GM21423 (cell line): ENCODE data around the gene ENO2.

Experiments
- ATAC-seq: cut with Tn5 transposase; IDR thresholded peaks from one replicate; pipeline ENCODE4 v1.9.1; 2021; ENCODE audit warnings: mild to moderate bottlenecking, moderate library complexity; ENCODE audit not compliant: unreplicated experiment

The ENO2 gene

DNA sequence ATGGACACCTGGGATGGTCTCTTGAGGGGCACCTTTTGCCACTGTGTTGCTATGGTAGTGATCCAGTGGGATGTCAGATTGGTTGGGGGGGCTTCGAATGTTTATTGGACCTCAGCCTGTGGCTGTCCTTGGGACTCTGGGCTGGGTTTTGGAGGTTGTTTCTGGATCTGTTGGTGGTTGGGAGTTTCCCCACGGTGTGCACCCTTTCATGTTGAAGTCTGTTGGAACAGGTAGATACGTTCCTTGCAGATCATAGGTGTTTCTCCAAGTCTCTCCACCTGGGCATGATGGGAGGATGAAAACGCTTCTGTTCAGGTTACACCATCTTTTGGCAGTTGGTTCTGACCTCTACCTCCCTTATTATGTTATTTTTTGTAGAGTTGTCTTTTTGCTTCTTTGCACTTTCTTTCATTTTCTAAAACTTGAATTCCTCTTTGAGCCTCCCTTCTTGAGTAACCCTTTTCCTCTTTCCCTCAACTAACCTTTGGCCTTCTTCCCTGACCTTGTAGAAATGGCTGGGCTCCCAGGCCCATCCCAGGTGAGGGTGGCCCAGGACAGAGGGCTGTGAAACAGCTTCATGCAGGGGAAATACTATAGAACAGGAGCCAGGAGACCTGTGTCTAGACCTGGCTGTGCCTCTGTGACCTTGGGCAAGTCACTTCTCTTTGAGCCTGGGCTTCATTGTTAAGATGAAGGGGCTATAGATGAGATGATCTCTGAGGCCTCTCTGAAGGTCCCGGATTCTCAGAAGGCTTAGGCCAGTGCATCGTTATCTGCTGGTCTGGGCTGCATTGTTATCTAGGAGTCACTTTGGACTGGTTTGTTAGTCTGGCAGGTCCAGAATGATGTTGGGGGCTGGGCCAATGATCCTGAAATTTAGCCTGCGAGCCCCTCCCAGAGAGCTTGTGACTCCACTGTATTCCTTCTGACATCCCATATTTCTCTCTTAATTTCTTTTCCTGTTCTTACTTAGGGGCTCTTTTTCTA lies 15.4 kb downstream of the ENO2 start:
- ATAC-seq, result no peak

DNA sequence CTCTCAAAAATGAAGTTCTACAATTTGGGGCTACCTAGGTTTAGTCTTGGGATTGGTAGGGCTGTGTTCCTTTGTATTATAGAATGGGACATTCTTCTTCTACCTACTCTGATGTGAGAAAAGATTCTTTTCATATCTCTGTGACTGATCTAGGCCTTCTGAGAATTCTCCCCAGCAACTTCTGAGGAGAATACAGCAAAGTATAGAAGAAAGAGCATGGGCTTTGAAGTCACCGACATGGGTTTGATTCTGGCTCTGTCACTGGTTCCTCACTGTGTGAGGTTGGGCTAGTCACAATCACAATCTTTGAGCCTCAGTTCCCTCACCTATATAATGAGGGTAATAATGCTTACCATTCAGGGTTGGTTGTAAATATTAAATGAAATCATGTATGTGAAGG lies 18.4 kb downstream of the ENO2 start:
- no peak for ATAC-seq

DNA sequence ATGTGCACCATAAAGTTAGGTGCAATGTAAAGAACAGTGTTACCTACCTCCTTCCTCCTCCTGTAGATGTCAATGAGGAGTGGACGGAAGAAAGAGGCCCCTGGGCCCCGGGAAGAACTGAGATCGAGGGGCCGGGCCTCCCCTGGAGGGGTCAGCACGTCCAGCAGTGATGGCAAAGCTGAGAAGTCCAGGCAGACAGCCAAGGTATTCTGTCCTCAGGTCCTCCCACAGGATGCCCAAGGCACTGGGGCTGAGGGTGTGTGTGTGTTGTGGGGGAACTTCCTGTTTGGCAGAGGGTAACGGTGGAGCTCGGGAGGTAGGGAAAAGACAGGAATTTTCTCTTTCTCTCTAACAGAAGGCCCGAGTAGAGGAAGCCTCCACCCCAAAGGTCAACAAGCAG lies 19.7 kb downstream of the ENO2 start:
- ATAC-seq, result no peak

DNA sequence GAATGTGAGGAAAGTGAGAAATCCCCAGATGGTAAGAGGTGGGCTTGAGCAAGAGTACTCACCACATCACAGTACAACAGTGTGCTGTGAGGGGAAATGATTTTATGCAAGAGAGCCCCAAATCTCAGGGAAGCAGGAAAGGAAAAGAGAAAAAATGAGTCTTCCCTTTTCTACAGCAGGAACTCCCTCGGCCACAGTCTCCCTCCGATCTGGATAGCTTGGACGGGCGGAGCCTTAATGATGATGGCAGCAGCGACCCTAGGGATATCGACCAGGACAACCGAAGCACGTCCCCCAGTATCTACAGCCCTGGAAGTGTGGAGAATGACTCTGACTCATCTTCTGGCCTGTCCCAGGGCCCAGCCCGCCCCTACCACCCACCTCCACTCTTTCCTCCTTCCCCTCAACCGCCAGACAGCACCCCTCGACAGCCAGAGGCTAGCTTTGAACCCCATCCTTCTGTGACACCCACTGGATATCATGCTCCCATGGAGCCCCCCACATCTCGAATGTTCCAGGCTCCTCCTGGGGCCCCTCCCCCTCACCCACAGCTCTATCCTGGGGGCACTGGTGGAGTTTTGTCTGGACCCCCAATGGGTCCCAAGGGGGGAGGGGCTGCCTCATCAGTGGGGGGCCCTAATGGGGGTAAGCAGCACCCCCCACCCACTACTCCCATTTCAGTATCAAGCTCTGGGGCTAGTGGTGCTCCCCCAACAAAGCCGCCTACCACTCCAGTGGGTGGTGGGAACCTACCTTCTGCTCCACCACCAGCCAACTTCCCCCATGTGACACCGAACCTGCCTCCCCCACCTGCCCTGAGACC lies 21.2 kb downstream of the ENO2 start:
- no peak for ATAC-seq

DNA sequence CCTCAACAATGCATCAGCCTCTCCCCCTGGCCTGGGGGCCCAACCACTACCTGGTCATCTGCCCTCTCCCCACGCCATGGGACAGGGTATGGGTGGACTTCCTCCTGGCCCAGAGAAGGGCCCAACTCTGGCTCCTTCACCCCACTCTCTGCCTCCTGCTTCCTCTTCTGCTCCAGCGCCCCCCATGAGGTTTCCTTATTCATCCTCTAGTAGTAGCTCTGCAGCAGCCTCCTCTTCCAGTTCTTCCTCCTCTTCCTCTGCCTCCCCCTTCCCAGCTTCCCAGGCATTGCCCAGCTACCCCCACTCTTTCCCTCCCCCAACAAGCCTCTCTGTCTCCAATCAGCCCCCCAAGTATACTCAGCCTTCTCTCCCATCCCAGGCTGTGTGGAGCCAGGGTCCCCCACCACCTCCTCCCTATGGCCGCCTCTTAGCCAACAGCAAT lies 21.8 kb downstream of the ENO2 start:
- ATAC-seq, result no peak

DNA sequence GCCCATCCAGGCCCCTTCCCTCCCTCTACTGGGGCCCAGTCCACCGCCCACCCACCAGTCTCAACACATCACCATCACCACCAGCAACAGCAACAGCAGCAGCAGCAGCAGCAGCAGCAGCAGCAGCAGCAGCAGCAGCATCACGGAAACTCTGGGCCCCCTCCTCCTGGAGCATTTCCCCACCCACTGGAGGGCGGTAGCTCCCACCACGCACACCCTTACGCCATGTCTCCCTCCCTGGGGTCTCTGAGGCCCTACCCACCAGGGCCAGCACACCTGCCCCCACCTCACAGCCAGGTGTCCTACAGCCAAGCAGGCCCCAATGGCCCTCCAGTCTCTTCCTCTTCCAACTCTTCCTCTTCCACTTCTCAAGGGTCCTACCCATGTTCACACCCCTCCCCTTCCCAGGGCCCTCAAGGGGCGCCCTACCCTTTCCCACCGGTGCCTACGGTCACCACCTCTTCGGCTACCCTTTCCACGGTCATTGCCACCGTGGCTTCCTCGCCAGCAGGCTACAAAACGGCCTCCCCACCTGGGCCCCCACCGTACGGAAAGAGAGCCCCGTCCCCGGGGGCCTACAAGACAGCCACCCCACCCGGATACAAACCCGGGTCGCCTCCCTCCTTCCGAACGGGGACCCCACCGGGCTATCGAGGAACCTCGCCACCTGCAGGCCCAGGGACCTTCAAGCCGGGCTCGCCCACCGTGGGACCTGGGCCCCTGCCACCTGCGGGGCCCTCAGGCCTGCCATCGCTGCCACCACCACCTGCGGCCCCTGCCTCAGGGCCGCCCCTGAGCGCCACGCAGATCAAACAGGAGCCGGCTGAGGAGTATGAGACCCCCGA lies 22.5 kb downstream of the ENO2 start:
- ATAC-seq, result no peak

DNA sequence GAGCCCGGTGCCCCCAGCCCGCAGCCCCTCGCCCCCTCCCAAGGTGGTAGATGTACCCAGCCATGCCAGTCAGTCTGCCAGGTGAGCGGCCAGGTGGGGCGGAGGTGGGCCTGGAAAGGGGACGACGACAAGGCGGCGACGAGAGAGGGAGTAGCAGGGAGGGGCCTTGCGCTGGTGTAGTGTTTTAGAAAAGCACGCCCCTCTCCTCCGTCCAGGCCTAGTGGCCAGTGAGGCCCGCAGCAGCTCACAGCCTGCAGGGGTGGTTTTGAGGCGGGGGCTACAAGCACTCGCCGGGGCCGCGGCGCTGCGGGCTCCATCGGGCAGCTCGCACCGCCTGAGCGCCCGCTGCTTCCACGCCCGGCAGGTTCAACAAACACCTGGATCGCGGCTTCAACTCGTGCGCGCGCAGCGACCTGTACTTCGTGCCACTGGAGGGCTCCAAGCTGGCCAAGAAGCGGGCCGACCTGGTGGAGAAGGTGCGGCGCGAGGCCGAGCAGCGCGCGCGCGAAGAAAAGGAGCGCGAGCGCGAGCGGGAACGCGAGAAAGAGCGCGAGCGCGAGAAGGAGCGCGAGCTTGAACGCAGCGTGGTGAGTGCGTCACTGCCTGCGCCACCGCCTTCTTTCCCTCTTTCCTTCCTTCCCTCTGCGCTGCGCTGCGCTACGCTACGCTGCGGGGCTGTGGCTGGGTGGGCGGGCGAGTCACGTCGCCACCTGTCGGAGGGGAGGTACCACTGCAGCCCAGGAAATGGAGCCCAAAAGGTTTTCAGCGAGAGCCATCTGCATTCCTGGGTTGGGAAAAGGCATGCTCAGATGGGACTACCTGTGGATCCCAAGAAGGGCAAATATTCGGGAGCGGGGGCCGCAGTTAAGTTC lies 23.3 kb downstream of the ENO2 start:
- peak; percentile 90 for ATAC-seq

DNA sequence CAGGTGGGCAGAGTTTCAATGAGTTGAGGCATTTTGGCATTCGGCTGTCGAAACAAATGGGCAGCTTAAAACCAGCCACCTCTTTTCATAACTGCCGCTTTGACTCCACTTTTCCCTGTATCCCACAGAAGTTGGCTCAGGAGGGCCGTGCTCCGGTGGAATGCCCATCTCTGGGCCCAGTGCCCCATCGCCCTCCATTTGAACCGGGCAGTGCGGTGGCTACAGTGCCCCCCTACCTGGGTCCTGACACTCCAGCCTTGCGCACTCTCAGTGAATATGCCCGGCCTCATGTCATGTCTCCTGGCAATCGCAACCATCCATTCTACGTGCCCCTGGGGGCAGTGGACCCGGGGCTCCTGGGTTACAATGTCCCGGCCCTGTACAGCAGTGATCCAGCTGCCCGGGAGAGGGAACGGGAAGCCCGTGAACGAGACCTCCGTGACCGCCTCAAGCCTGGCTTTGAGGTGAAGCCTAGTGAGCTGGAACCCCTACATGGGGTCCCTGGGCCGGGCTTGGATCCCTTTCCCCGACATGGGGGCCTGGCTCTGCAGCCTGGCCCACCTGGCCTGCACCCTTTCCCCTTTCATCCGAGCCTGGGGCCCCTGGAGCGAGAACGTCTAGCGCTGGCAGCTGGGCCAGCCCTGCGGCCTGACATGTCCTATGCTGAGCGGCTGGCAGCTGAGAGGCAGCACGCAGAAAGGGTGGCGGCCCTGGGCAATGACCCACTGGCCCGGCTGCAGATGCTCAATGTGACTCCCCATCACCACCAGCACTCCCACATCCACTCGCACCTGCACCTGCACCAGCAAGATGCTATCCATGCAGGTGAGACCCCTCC lies 24.2 kb downstream of the ENO2 start:
- no peak for ATAC-seq

DNA sequence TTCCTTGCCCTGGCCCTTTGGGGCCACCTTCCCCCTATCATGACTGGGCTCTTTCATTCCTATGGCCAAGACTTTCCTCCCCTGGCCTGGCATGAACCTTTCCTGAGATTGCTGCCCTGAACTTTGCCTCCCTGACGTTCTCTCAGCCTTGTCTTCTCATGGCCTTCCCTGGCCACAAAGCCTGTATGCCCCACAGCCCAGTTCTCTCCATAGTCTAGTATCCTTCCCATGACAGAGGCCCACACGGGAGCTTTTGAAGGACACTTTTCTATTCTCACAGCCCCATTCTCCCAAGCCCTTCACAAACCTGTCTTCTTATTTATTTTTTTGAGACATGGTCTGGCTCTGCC lies 24.8 kb downstream of the ENO2 start:
- ATAC-seq, result no peak

DNA sequence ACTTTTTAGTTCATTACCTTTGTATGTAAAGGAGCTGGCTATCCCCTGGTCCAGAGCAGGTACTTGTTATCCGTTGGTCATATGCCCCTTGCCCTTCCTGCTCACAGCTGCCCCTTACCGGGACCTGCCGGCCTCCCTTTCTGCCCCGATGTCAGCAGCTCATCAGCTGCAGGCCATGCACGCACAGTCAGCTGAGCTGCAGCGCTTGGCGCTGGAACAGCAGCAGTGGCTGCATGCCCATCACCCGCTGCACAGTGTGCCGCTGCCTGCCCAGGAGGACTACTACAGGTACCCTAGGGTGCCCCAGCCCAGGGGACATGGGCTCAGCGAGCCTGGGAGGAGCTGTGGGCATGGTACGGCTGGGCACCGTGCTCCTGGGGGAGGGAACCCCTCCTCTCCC lies 26.9 kb downstream of the ENO2 start:
- ATAC-seq, result no peak

DNA sequence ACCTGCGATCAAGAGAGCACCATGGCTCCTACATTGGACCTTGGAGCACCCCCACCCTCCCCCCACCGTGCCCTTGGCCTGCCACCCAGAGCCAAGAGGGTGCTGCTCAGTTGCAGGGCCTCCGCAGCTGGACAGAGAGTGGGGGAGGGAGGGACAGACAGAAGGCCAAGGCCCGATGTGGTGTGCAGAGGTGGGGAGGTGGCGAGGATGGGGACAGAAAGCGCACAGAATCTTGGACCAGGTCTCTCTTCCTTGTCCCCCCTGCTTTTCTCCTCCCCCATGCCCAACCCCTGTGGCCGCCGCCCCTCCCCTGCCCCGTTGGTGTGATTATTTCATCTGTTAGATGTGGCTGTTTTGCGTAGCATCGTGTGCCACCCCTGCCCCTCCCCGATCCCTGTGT lies 27.4 kb downstream of the ENO2 start:
- no peak for ATAC-seq

DNA sequence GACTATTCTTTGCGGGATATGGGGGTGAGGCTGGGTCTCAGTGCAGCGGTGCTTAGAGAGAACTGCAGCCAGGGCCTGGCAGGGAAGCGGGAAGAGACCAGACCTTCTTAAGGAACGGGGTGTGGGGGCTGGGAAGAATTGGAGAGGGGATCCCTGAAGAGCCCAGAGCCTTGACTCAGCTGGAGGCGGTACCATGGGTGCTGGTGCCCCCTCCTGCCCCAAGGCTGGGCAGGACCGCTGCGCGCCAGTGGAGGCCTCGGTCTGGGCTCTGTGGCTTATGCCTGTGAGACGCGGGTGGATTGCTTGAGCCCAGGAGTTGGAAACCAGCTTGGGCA lies 27.9 kb downstream of the ENO2 start:
- no peak for ATAC-seq

DNA sequence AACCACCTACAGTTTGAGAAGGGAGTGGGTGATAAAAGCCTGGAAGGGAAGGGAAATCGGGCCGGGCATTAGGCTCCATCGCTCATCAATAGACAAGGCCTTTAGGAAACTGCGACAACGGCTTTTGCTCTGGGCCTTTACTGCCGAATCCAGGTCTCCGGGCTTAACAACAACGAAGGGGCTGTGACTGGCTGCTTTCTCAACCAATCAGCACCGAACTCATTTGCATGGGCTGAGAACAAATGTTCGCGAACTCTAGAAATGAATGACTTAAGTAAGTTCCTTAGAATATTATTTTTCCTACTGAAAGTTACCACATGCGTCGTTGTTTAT lies 29.0 kb downstream of the ENO2 start:
- ATAC-seq, result peak; percentile 23

DNA sequence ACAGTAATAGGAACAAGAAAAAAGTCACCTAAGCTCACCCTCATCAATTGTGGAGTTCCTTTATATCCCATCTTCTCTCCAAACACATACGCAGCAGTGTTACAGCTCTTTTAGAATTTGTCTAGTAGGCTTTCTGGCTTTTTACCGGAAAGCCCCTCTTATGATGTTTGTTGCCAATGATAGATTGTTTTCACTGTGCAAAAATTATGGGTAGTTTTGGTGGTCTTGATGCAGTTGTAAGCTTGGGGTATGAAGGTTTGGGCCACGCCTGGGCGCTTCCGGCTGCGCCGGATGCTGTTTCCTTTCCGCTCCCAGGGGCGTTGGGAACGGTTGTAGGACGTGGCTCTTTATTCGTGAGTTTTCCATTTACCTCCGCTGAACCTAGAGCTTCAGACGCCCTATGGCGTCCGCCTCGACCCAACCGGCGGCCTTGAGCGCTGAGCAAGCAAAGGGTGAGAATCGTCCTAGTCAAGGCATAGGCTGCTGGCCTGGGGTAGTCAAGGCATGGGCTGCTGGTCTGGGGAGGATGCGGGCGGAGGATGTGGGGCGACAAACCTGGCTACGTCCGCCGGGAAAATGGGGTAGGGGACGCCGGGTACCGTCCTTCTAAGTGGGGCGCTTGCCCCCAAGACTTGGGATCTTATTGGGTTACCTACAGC lies 29.5 kb downstream of the ENO2 start, which contains the start of the genes C12orf57 and RNU7-1:
TSS of gene C12orf57 (plus strand) at position 301 of the 659 bp plus-strand sequence. CDS start at position 401, 100 bp downstream.
TSS of gene RNU7-1 (plus strand) at position 95 of the 659 bp plus-strand sequence.
- ATAC-seq, result peak; percentile 28

DNA sequence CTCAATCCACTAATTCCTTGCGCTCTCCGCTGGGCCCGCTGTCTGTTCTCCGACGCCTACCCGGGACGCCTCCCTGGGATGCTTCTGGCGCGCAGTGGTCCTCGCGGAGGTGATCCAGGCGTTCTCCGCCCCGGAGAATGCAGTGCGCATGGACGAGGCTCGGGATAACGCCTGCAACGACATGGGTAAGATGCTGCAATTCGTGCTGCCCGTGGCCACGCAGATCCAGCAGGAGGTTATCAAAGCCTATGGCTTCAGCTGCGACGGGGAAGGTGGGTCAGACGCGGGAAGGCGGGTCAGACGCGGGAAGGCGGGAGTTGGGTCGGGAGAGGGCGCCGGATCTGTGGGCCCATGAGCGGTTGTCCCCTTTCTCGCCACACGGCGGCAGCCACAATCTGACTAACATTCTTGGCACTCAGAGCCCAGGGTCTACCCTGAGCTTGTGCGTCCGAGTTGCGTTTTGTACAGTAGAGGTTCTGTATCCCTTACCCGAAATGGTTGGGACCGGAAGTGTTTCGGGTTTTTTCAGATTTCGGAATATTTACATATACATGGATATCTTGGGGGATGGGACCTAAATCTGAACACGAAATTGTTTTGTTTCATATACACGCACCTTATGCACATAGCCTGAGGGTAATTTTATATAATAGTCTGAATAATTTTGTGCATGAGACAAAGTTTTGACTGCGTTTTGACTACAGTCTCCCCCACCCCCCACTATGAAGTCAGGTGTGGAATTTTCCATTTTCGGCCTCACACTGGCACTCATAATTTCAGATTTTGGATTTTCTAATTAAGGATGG lies 30.2 kb downstream of the ENO2 start:
- ATAC-seq, result peak; percentile 46

DNA sequence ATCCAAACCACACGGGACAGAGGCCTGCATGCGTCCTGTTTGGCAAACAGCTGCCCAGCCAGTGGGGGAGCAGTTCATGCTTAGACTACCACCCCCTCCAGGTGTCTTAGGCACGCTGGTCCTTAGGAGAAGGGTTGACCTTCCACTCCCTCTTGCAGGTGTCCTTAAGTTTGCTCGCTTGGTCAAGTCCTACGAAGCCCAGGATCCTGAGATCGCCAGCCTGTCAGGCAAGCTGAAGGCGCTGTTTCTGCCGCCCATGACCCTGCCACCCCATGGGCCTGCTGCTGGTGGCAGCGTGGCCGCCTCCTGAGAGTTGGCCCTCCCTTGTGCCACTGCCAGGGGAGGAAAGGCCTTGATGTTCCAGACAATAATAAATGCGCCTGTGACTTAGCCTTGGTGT lies 31.2 kb downstream of the ENO2 start:
- ATAC-seq, result no peak

DNA sequence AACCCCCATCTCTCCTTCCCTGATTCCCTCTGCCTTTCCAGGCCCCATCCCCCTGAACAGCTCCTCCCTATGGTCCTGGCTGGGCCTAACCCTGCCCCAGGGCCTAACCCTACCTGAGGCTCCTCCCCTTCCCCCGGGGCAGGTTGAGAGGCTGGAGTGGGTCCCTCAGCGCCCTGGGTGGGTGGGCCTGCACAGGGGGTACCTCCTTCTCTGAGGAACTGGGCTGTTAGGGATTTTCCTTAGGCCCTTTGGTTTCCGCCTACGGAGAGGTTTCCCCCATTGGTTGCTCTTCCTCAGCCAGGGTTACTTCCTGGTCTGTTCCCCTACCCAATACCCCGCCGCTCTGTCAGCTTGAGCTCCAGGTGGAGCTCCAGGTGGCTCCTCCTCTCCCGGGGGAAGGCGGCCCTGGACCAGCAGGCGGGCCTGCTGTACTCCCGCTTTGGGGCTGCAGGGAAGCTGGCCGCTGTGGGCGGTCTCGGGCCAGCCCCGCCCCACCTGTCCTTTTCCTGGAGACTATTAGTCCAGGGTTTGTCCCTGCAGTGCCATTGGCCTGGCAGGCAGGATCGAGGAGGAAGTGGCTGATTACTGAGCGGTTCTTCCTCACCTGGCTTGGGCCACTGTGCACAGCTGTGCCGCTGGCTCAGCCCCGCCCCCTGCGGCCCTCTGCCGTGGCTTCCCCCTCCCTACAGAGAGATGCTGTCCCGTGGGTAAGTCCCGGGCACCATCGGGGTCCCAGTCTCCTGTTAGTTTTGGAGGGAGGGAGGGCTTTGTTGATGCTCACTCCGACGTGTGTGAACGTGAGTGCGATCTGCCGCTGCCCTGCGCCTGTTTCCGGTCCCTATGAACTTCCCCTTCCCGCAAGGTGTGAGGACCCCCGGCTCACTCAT lies 31.9 kb downstream of the ENO2 start:
- ATAC-seq, result peak; percentile 25
